ENCODE results near the gene RAD18. TPM values are rescaled to one million over a fixed set of nuclear protein-coding genes. Genes with fewer than 3 reads are reported as not detected.

RAD18 gene
- total RNA-seq, 1 donor from 2014 or later, result 0.75 TPM

DNA sequence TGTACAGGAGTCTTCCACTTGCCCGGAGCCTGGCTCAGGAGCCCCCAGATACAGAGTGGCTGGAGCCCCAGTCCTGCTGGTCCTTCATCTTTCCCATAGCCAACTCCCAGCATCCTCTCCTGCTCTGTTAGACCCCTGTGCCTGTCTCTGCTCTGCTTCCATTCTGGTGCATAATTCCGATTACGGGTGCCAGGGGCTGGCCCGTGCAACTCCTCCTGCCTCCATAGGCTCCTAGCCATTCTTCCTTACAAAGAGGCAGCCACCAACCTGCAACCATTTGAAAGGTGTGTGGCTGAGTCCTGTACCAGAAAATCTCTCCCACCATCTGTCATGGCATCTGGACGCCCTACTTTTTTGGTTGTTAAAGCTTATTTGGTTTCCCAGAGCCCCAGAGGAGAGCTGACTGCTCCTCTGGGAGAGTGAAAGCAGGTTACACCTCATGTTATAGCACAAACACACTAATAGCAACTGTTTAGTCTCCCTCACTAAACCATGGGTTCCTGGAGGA lies 5.2 kb upstream of the RAD18 start:
- TF ChIP-seq, protein P1, sequence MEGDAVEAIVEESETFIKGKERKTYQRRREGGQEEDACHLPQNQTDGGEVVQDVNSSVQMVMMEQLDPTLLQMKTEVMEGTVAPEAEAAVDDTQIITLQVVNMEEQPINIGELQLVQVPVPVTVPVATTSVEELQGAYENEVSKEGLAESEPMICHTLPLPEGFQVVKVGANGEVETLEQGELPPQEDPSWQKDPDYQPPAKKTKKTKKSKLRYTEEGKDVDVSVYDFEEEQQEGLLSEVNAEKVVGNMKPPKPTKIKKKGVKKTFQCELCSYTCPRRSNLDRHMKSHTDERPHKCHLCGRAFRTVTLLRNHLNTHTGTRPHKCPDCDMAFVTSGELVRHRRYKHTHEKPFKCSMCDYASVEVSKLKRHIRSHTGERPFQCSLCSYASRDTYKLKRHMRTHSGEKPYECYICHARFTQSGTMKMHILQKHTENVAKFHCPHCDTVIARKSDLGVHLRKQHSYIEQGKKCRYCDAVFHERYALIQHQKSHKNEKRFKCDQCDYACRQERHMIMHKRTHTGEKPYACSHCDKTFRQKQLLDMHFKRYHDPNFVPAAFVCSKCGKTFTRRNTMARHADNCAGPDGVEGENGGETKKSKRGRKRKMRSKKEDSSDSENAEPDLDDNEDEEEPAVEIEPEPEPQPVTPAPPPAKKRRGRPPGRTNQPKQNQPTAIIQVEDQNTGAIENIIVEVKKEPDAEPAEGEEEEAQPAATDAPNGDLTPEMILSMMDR (IDR thresholded peaks at IDR 0.05), result no peak
- intact Hi-C loops (cut with DNase I), result no loop called here

GRCh38 chr3:8967553-8967952 lies 4.3 kb upstream of the RAD18 start:
- Histone ChIP-seq H3K4me1 (peaks cover 0 to 9% of the 10 kb centered on the region in 2 donors), H3K36me3 (no peaks in the 10 kb centered on the region), H3K27me3 (no peaks in the 10 kb centered on the region), H3K27ac (no peak overlapping the region), H3K9me3 (no peaks in the 10 kb centered on the region), H3K4me3 (no peak overlapping the region)
- intact Hi-C loops (cut with DNase I), result no loop called here
- TF ChIP-seq, protein P1 (IDR thresholded peaks at IDR 0.05), result no peak
- no peak for DNase-seq (ENCODE audit: low spot score in 2 of 2)

More for the DNA sequence above, 5.2 kb upstream of the RAD18 start:
- Histone ChIP-seq H3K4me1 (peaks cover 0 to 4% of the 10 kb centered on the region in 2 donors), H3K4me3 (no peak overlapping the region), H3K27me3 (no peaks in the 10 kb centered on the region), H3K36me3 (no peaks in the 10 kb centered on the region), H3K9me3 (no peaks in the 10 kb centered on the region), H3K27ac (no peak overlapping the region)
- DNase-seq (ENCODE audit: low spot score in 2 of 2), result no peak

GRCh38 chr3:8966820-8967348 lies 3.6 kb upstream of the RAD18 start:
- peaks cover 0 to 13% of the 10 kb centered on the region in 2 donors for H3K4me1 ChIP-seq
- no peak overlapping the region for H3K27ac ChIP-seq
- H3K9me3 ChIP-seq, result no peaks in the 10 kb centered on the region
- H3K4me3 ChIP-seq, result no peak overlapping the region
- no peaks in the 10 kb centered on the region for H3K36me3 ChIP-seq
- intact Hi-C loops (cut with DNase I), result no loop called here
- no peaks in the 10 kb centered on the region for H3K27me3 ChIP-seq
- DNase-seq (ENCODE audit: low spot score in 2 of 2), result no peak
- TF ChIP-seq, protein P1 (IDR thresholded peaks at IDR 0.05), result no peak

- H3K4me1 ChIP-seq, result peaks cover 0 to 13% of the 10 kb centered on the region in 2 donors
- no peaks in the 10 kb centered on the region for H3K36me3 ChIP-seq
- intact Hi-C loops (cut with DNase I), result no loop called here
- TF ChIP-seq, protein P1 (IDR thresholded peaks at IDR 0.05), result no peak
- H3K27ac ChIP-seq, result no peak overlapping the region
- no peaks in the 10 kb centered on the region for H3K27me3 ChIP-seq
- no peak for DNase-seq (ENCODE audit: low spot score in 2 of 2)
- no peak overlapping the region for H3K4me3 ChIP-seq
- no peaks in the 10 kb centered on the region for H3K9me3 ChIP-seq
Observed at GRCh38 chr3:8966150-8966819, 3.0 kb upstream of the RAD18 start.

DNA sequence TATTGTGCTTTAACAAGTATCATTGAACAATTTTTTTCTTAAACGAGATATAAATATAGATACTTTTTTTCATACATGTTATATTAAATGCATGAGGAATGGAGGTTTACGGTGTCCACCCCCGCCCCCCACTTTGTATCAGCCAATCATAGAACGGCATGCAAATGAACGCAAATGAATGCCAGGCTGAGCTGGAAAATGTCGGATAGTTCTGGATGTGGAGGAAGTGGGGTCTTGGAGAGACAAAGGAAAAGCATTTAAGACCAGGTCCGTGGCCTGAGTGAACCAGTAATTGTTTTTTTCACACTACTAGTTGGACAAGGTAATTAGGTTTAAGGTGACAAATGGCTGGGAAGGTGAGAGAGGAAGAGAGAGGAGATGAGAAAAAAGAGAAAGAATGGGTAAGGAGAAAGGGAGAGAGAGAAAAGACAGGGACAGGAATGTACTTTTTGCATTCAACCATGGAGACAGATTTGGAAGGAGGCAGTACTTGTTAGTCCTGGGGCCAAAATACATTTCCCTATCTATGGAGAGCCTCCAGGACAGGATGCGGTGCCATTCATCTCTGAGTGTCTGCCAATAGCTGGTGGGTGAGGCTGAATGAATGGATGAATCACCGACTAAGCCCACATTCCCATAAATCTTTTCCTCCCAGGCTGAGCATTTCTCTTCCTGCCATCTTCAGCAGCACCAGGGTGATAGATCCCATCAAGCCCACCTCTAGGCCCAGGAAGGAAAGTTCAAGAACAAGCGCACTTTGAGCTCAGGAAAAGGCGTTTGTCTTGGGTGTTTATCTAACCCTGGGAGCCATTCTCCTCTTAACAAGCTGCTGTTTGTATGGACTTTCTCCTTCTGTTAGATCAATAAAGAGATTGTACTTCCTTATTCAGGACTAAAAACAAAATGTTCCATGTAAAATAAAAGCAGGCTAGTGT lies 1.4 kb upstream of the RAD18 start:
- Histone ChIP-seq H3K4me3 (no peak overlapping the region), H3K27ac (no peak overlapping the region), H3K4me1 (peaks cover 0 to 13% of the 10 kb centered on the region in 2 donors), H3K36me3 (no peaks in the 10 kb centered on the region), H3K27me3 (no peaks in the 10 kb centered on the region), H3K9me3 (no peaks in the 10 kb centered on the region)
- no peak for DNase-seq (ENCODE audit: low spot score in 2 of 2)
- intact Hi-C loops (cut with DNase I), result loop anchor here (5.0 kb wide), 1 partner anchor 683 kb away; the partner anchor contains the start of gene MTMR14
- TF ChIP-seq, protein P1 (IDR thresholded peaks at IDR 0.05), result no peak
